ENCODE measurements around the gene BABAM1.

The BABAM1 gene

GRCh38 chr19:17266975-17267788 is at the start of gene BABAM1:
TSS of gene BABAM1 (plus strand) at chr19:17267443. CDS start at chr19:17268807, 1,364 bp downstream.
- Histone ChIP-seq H3K27ac (peak within 1 kb of the TSS in 19 of 21 experiments; percentile 37 to 87 (median 80)), H3K4me3 (peak within 1 kb of the TSS; percentile 58 to 93 (median 80))

GRCh38 chr19:17219286-17219685 is 48.0 kb upstream of the BABAM1 start:
- Histone ChIP-seq H3K27ac (no peak overlapping the region), H3K4me3 (no peak overlapping the region)

- Histone ChIP-seq H3K27ac (no peak overlapping the region), H3K4me3 (no peak overlapping the region)
Measured at GRCh38 chr19:17220207-17220758, 47.0 kb upstream of the BABAM1 start.

- no peak overlapping the region for H3K27ac ChIP-seq
- no peak overlapping the region for H3K4me3 ChIP-seq
Measured at GRCh38 chr19:17225053-17225452, 42.2 kb upstream of the BABAM1 start.

GRCh38 chr19:17226002-17226933 is 41.0 kb upstream of the BABAM1 start, which contains the start of gene OCEL1:
TSS of gene OCEL1 (plus strand) at chr19:17226226. CDS start at chr19:17226248, 22 bp downstream.
- H3K4me3 ChIP-seq: peak within 1 kb of the TSS; percentile 47 to 69 (median 62)
- H3K27ac ChIP-seq: peak within 1 kb of the TSS in 20 of 21 experiments; percentile 58 to 89 (median 83)

GRCh38 chr19:17227798-17228367 is 39.4 kb upstream of the BABAM1 start:
- Histone ChIP-seq H3K4me3 (no peak overlapping the region), H3K27ac (no peak overlapping the region)

- Histone ChIP-seq H3K4me3 (no peak overlapping the region), H3K27ac (no peak overlapping the region)
Measured at GRCh38 chr19:17229890-17230289, 37.4 kb upstream of the BABAM1 start.

GRCh38 chr19:17232258-17232657 is 35.0 kb upstream of the BABAM1 start:
- H3K4me3 ChIP-seq: no peak overlapping the region
- no peak overlapping the region for H3K27ac ChIP-seq

- H3K4me3 ChIP-seq: peak overlapping the region; percentile 43 to 50 (median 46)
- H3K27ac ChIP-seq: peak overlapping the region in 16 of 21 experiments; percentile 2 to 78 (median 54)
Measured at GRCh38 chr19:17234911-17235299, 32.3 kb upstream of the BABAM1 start.

- peak overlapping the region in 19 of 21 experiments; percentile 2 to 78 (median 56) for H3K27ac ChIP-seq
- peak overlapping the region; percentile 43 to 50 (median 46) for H3K4me3 ChIP-seq
Measured at GRCh38 chr19:17235300-17235970, 31.8 kb upstream of the BABAM1 start.

GRCh38 chr19:17235971-17236777 is 31.1 kb upstream of the BABAM1 start:
- Histone ChIP-seq H3K4me3 (peak overlapping the region; percentile 43 to 50 (median 46)), H3K27ac (peak overlapping the region in 17 of 21 experiments; percentile 2 to 78 (median 58))

GRCh38 chr19:17236811-17237543 is 30.3 kb upstream of the BABAM1 start:
- Histone ChIP-seq H3K4me3 (no peak overlapping the region), H3K27ac (peak overlapping the region in 4 of 21 experiments; percentile 1 to 76 (median 57))

- H3K4me3 ChIP-seq: no peak overlapping the region
- no peak overlapping the region for H3K27ac ChIP-seq
Measured at GRCh38 chr19:17237747-17238706, 29.2 kb upstream of the BABAM1 start.

GRCh38 chr19:17240062-17240752 is 27.0 kb upstream of the BABAM1 start:
- H3K4me3 ChIP-seq: no peak overlapping the region
- no peak overlapping the region for H3K27ac ChIP-seq

GRCh38 chr19:17240826-17241399 is 26.3 kb upstream of the BABAM1 start:
- no peak overlapping the region for H3K27ac ChIP-seq

More at GRCh38 chr19:17240826-17241399, 26.3 kb upstream of the BABAM1 start:
- H3K4me3 ChIP-seq: no peak overlapping the region
